H1 (cell line): ENCODE results near the gene NMB. TPM values are rescaled to one million over a fixed set of nuclear protein-coding genes. Genes with fewer than 3 reads are reported as not detected.

ENCODE experiments used
- CTCF ChIA-PET: fragments of 300-600 bp; sonication (Branson Sonifier 250); formaldehyde crosslinking; loops from one replicate; lab custom pipeline; 2021; ENCODE audit not compliant: partially characterized antibody; lab: Charles Lee
- POLR2A ChIA-PET: fragments of 300-600 bp; sonication (Branson Sonifier 250); formaldehyde crosslinking; loops from one replicate; lab custom pipeline; 2021; ENCODE audit warnings: inconsistent platforms; ENCODE audit not compliant: partially characterized antibody; lab: Charles Lee
- DNase-seq, 2 experiments: peaks; one replicate each; pipeline versions ENCODE4 v3.0.0 to v3.0.0-alpha.2; 2010 to 2022; ENCODE audit warnings: low spot score in 2 of 2, low read depth in 1 of 2, mixed read lengths in 1 of 2
- FAIRE-seq: peaks from 2 replicates; lab custom pipeline; 2011; peaks lifted over from hg19 to GRCh38; lab: Jason Lieb, UNC
- H2AFZ ChIP-seq: 2 replicates; pipeline ENCODE4 v1.8.1; 2012; ENCODE audit warnings: low read length, inconsistent platforms
- H2AK5ac ChIP-seq: 2 replicates; pipeline ENCODE4 v1.6.1; 2013; ENCODE audit warnings: low read depth, low read length
- H2BK120ac ChIP-seq: replicated peaks from 2 replicates; pipeline ENCODE3; 2013; ENCODE audit warnings: low read depth, low read length, inconsistent platforms
- H2BK12ac ChIP-seq: 2 replicates; pipeline ENCODE4 v1.6.1; 2013; ENCODE audit warnings: low read depth, low read length
- H2BK15ac ChIP-seq: 2 replicates; pipeline ENCODE4 v1.6.1; 2013; ENCODE audit warnings: low read length
- H2BK20ac ChIP-seq: 2 replicates; pipeline ENCODE4 v1.6.1; 2013; ENCODE audit warnings: low read length
- H2BK5ac ChIP-seq: 2 replicates; pipeline ENCODE4 v1.6.1; 2013; ENCODE audit warnings: low read depth, low read length
- H3K14ac ChIP-seq: 2 replicates; pipeline ENCODE4 v1.6.1; 2013; ENCODE audit warnings: inconsistent platforms; ENCODE audit not compliant: insufficient read length
- H3K18ac ChIP-seq: 2 replicates; pipeline ENCODE4 v1.6.1; 2013; ENCODE audit warnings: low read length; ENCODE audit errors: extremely low read depth
- H3K23ac ChIP-seq: 2 replicates; pipeline ENCODE4 v1.6.1; 2013; ENCODE audit warnings: inconsistent platforms; ENCODE audit not compliant: insufficient read length
- H3K23me2 ChIP-seq: 2 replicates; pipeline ENCODE4 v1.6.1; 2013; ENCODE audit warnings: low read depth, low read length
- H3K27ac ChIP-seq: 2 replicates; pipeline ENCODE4 v1.6.1; 2011; ENCODE audit warnings: low read depth, low read length, inconsistent platforms
- H3K27me3 ChIP-seq, 4 experiments: replicated peaks in 1 of 4; 1 replicate in 1 of 4; 2 replicates in 3 of 4; pipeline versions ENCODE4 v1.6.1 to v1.8.1; 2011 to 2013; ENCODE audit warnings: low read length in 3 of 4, mild to moderate bottlenecking in 3 of 4, inconsistent platforms in 2 of 4, mixed read lengths in 2 of 4, moderate library complexity in 1 of 4; ENCODE audit not compliant: control insufficient read depth in 3 of 4, insufficient read depth in 3 of 4; ENCODE audit errors: extremely low read depth in 1 of 4
- H3K36me3 ChIP-seq, 4 experiments: 2 replicates each; pipeline versions ENCODE4 v1.6.1 to v1.8.1; 2011 to 2013; ENCODE audit warnings: mild to moderate bottlenecking in 4 of 4, low read length in 3 of 4, moderate library complexity in 2 of 4, control low read depth in 1 of 4, inconsistent platforms in 1 of 4; ENCODE audit not compliant: insufficient read depth in 4 of 4, control insufficient read depth in 2 of 4
- H3K4ac ChIP-seq: replicated peaks from 2 replicates; pipeline ENCODE3; 2013; ENCODE audit warnings: low read length, low read depth, mixed read lengths, inconsistent platforms; ENCODE audit not compliant: insufficient read length
- H3K4me1 ChIP-seq, 4 experiments: replicated peaks in 1 of 4; 1 replicate in 1 of 4; 2 replicates in 3 of 4; pipeline versions ENCODE4 v1.6.1 to v1.8.1; 2011 to 2013; ENCODE audit warnings: low read length in 3 of 4, inconsistent platforms in 2 of 4, mixed read lengths in 1 of 4; ENCODE audit not compliant: insufficient read depth in 4 of 4, control insufficient read depth in 3 of 4
- H3K4me2 ChIP-seq, 2 experiments: 2 replicates each; pipeline versions ENCODE4 v1.6.1 to v1.8.1; 2011 to 2013; ENCODE audit warnings: low read depth in 2 of 2, low read length in 2 of 2, control low read depth in 1 of 2, inconsistent platforms in 1 of 2, mild to moderate bottlenecking in 1 of 2; ENCODE audit not compliant: insufficient read depth in 1 of 2
- H3K4me3 ChIP-seq, 4 experiments: fragments of 200-600, 300-600 bp in 1 of 4; sonication (generic), shearing (Covaris generic), sonication (Bioruptor Twin) in 1 of 4; 2 replicates each; pipeline versions ENCODE4 v1.5.1 to v1.8.1; 2011 to 2016; ENCODE audit warnings: low read length in 4 of 4, low read depth in 3 of 4, control low read depth in 2 of 4, inconsistent platforms in 2 of 4, mild to moderate bottlenecking in 2 of 4, mixed read lengths in 1 of 4, moderate library complexity in 1 of 4; ENCODE audit not compliant: insufficient read depth in 2 of 4; ENCODE audit errors: extremely low read depth in 1 of 4
- H3K56ac ChIP-seq: replicated peaks from 2 replicates; pipeline ENCODE3; 2013; ENCODE audit warnings: low read depth, mild to moderate bottlenecking, mixed read lengths, low read length, inconsistent platforms; ENCODE audit not compliant: insufficient read length
- H3K79me1 ChIP-seq: 2 replicates; pipeline ENCODE4 v1.6.1; 2013; ENCODE audit warnings: low read depth, low read length, control low read depth
- H3K79me2 ChIP-seq, 2 experiments: 2 replicates each; pipeline versions ENCODE4 v1.6.1 to v1.8.1; 2012 to 2013; ENCODE audit warnings: low read length in 2 of 2, mild to moderate bottlenecking in 2 of 2, inconsistent platforms in 1 of 2; ENCODE audit not compliant: insufficient read depth in 2 of 2, control insufficient read depth in 1 of 2
- H3K9ac ChIP-seq, 4 experiments: replicated peaks in 1 of 4; 1 replicate in 1 of 4; 2 replicates in 3 of 4; pipeline versions ENCODE4 v1.6.1 to v1.8.1; 2011 to 2013; ENCODE audit warnings: low read depth in 3 of 4, low read length in 3 of 4, control low read depth in 2 of 4, mild to moderate bottlenecking in 2 of 4, moderate library complexity in 2 of 4, inconsistent platforms in 1 of 4; ENCODE audit errors: extremely low read depth in 1 of 4
- H3K9me3 ChIP-seq, 2 experiments: 2 replicates each; pipeline versions ENCODE4 v1.6.1 to v1.8.1; 2012 to 2013; ENCODE audit warnings: mild to moderate bottlenecking in 2 of 2, moderate library complexity in 2 of 2, control low read depth in 1 of 2, inconsistent platforms in 1 of 2, low read depth in 1 of 2, low read length in 1 of 2, mixed read lengths in 1 of 2; ENCODE audit not compliant: insufficient read depth in 2 of 2
- H4K20me1 ChIP-seq, 2 experiments: replicated peaks in 1 of 2; 2 replicates each; pipeline versions ENCODE3 to v1.8.1; 2011 to 2013; ENCODE audit warnings: inconsistent platforms in 2 of 2, low read length in 2 of 2, mild to moderate bottlenecking in 1 of 2; ENCODE audit not compliant: insufficient read depth in 2 of 2, control insufficient read depth in 1 of 2
- H4K5ac ChIP-seq: 2 replicates; pipeline ENCODE4 v1.6.1; 2013; ENCODE audit warnings: low read length, low read depth, mixed read lengths, inconsistent platforms; ENCODE audit not compliant: insufficient read length
- H4K8ac ChIP-seq: 2 replicates; pipeline ENCODE4 v1.8.0; 2013; ENCODE audit warnings: mild to moderate bottlenecking, moderate library complexity, low read length, inconsistent platforms; ENCODE audit not compliant: insufficient read depth; ENCODE audit errors: extremely low read depth
- H4K91ac ChIP-seq: replicated peaks from 2 replicates; pipeline ENCODE3; 2013; ENCODE audit warnings: low read length, mixed read lengths, inconsistent platforms; ENCODE audit not compliant: insufficient read length
- SAP30 ChIP-seq: fragments of 300-600 bp; sonication (generic); IDR thresholded peaks from 2 replicates; pipeline ENCODE4 v1.7.1; 2012; ENCODE audit warnings: low read length, moderate library complexity, mild to moderate bottlenecking, inconsistent platforms; ENCODE audit not compliant: insufficient read depth, insufficient replicate concordance
- SIN3A ChIP-seq, 2 experiments: IDR thresholded peaks in 1 of 2; conservative IDR thresholded peaks in 1 of 2; 2 replicates each; pipeline ENCODE4 v1.6.1; 2011 to 2012; ENCODE audit warnings: low read length in 2 of 2, improper control_type of control experiment in 1 of 2, low read depth in 1 of 2, mild to moderate bottlenecking in 1 of 2
- WGBS, 2 experiments: shearing (Covaris generic) in 1 of 2; methylation state at CpG; one replicate each; pipeline versions ENCODE4 v1.1.6 to v1.1.7; 2013 to 2015; ENCODE audit warnings: low lambda C conversion rate in 2 of 2, mixed read lengths in 2 of 2, inconsistent platforms in 1 of 2, low coverage in 1 of 2, missing lambda C conversion rate in 1 of 2; ENCODE audit not compliant: insufficient replicate concordance in 2 of 2, insufficient coverage in 1 of 2, insufficient read length in 1 of 2; ENCODE audit errors: extremely low coverage in 1 of 2, missing lambda C conversion rate in 1 of 2; 5-methylcytosine and 5-hydroxymethylcytosine counted together
- polyA plus RNA-seq, 7 experiments: library from polyadenylated mRNA; depleted of rRNA in 3 of 7; stranded (reverse) in 5 of 7; unstranded in 2 of 7; fragments of >200 nt in 5 of 7; fragments of 200-250 nt in 2 of 7; gene quantifications; 1 replicate in 5 of 7; 2 replicates in 1 of 7; 4 replicates in 1 of 7; pipeline versions ENCODE4 v1.2.1 to v1.2.3, GENCODE V29; 2011 to 2013; ENCODE audit warnings: missing spikeins in 2 of 7, mixed read lengths in 2 of 7
- total RNA-seq: library from RNA; stranded (reverse); fragmentation: NEBNext Ultra II Directional; extraction: Animal tissue kit (Norgen Biotek cat#: 25700); gene quantifications from 2 replicates; pipeline ENCODE4 v1.2.1, GENCODE V29; 2021

NMB gene
- total and polyA plus RNA-seq, 2 of the 8 experiments (the other 6 are each of a cell fraction or from before 2014, with no cell fraction given) = 9.3 to 13.6 TPM

- Histone ChIP-seq H4K91ac (no peak overlapping the region), H3K27me3 (no peaks in the 10 kb centered on the region; a peak in 1 of 7 replicates), H3K56ac (no peak overlapping the region), H3K79me2 (peaks cover 32 to 95% of the 10 kb centered on the region in 2 experiments), H3K9me3 (no peaks in the 10 kb centered on the region), H2AFZ (no peak overlapping the region), H3K36me3 (peaks cover 0 to 24% (median 12%) of the 10 kb centered on the region in 4 experiments; a peak in 5 of 8 replicates), H4K8ac (no peak overlapping the region), H3K18ac (no peak overlapping the region), H2BK12ac (no peak overlapping the region), H2AK5ac (no peak overlapping the region), H2BK15ac (no peak overlapping the region), H3K14ac (no peak overlapping the region), H2BK20ac (no peak overlapping the region), H3K79me1 (peaks cover 7% of the 10 kb centered on the region), H3K23ac (no peak overlapping the region), H3K4ac (no peak overlapping the region), H4K20me1 (peaks cover 23 to 35% of the 10 kb centered on the region in 2 experiments), H3K23me2 (peaks cover 10% of the 10 kb centered on the region), H3K4me3 (no peak overlapping the region), H3K27ac (no peak overlapping the region), H3K9ac (no peak overlapping the region), H2BK120ac (no peak overlapping the region), H2BK5ac (no peak overlapping the region), H3K4me2 (peak overlapping the region; percentile 22 to 31; a peak in 2 of 4 replicates), H4K5ac (no peak overlapping the region), H3K4me1 (peaks cover 9 to 28% (median 23%) of the 10 kb centered on the region in 4 experiments)
- ChIA-PET POLR2A (interaction anchor here (1.0 to 10.6 kb wide), 10 partner anchors 8 to 45 kb away, joined by 3 to 176 read pairs (median 6); partner anchors contain the start of gene ZSCAN2), CTCF (interaction anchor here (1.3 to 2.5 kb wide), 7 partner anchors 8 to 30 kb away, joined by 5 to 21 read pairs (median 8); partner anchors contain the start of gene ZSCAN2)
- FAIRE-seq (no peak), DNase-seq (no peak)
- 21% methylated on average over 1 of the region's 1 CpG; no CpG with 5 or more reads in 1 of the 2 experiments for WGBS, 2 experiments
- TF ChIP-seq SIN3A (conservative IDR thresholded peaks at IDR 0.05 in 1 of 2, IDR thresholded peaks at IDR 0.05 in 1 of 2; ENCODE audit: low read depth in 1 of 2, low read length in 2 of 2) = peak; percentile 79 to 86; a peak in 2 of 4 replicates
- peak; percentile 54 for TF ChIP-seq SAP30
Measured at GRCh38 chr15:84608707-84609284, 49.2 kb downstream of the NMB start.
